Nephron (organoid): ENCODE measurements around the gene CEP83.

Source experiments
- H3K27ac Mint-ChIP-seq, 3 experiments: 2 replicates each; pipeline ENCODE4 v1.8.0; 2020; ENCODE audit warnings: mixed read lengths in 3 of 3, mild to moderate bottlenecking in 2 of 3, moderate library complexity in 1 of 3
- H3K27me3 Mint-ChIP-seq: 2 replicates; pipeline ENCODE4 v1.8.0; 2021; ENCODE audit warnings: low read depth, mild to moderate bottlenecking, moderate library complexity, mixed read lengths
- H3K36me3 Mint-ChIP-seq: 2 replicates; pipeline ENCODE4 v1.8.0; 2020; ENCODE audit warnings: low read depth, mixed read lengths
- H3K4me1 Mint-ChIP-seq: 2 replicates; pipeline ENCODE4 v1.8.0; 2020; ENCODE audit warnings: mixed read lengths
- H3K4me3 Mint-ChIP-seq, 3 experiments: 2 replicates each; pipeline ENCODE4 v1.8.0; 2020; ENCODE audit warnings: mild to moderate bottlenecking in 3 of 3, mixed read lengths in 3 of 3, moderate library complexity in 2 of 3
- H3K9me3 Mint-ChIP-seq: 2 replicates; pipeline ENCODE4 v1.8.0; 2020; ENCODE audit warnings: mixed read lengths
- TF ChIP-seq, protein P1 (sequence below), 3 experiments: fragments of 200-600 bp; sonication (generic); IDR thresholded peaks; one replicate each; pipeline ENCODE4 v1.5.0; 2021; ENCODE audit warnings: antibody characterized with exemption in 3 of 3; ENCODE audit not compliant: unreplicated experiment in 3 of 3

Gene CEP83

DNA sequence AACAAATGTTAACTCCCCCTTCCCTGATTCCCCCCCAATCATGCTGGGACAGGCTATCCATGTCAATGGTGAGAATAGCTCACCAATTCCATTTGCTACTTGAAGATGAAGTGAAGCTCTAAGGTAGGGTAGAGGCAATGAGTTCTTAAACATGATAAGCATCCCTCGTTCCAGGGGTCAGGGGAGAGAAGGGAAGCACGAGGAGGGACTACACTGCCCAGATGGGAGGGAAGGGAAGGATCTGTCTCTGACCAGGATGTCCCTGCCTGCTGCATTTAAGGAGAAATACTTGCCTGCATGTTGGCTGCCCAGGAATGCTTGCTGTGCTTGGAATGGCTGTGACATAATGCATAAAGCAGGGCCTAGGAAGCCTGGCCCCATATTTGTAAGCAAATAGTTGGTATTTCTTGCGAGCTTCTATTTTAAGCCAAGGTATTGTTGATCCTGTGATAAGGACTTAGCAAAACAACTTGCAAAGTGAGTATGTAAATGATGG is 155.1 kb downstream of the CEP83 start:
- TF ChIP-seq, protein P1, sequence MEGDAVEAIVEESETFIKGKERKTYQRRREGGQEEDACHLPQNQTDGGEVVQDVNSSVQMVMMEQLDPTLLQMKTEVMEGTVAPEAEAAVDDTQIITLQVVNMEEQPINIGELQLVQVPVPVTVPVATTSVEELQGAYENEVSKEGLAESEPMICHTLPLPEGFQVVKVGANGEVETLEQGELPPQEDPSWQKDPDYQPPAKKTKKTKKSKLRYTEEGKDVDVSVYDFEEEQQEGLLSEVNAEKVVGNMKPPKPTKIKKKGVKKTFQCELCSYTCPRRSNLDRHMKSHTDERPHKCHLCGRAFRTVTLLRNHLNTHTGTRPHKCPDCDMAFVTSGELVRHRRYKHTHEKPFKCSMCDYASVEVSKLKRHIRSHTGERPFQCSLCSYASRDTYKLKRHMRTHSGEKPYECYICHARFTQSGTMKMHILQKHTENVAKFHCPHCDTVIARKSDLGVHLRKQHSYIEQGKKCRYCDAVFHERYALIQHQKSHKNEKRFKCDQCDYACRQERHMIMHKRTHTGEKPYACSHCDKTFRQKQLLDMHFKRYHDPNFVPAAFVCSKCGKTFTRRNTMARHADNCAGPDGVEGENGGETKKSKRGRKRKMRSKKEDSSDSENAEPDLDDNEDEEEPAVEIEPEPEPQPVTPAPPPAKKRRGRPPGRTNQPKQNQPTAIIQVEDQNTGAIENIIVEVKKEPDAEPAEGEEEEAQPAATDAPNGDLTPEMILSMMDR (IDR thresholded peaks at IDR 0.05; ENCODE audit: unreplicated experiment in 3 of 3): no peak
- peaks cover 54% of the 10 kb centered on the region for H3K36me3 Mint-ChIP-seq
- H3K9me3 Mint-ChIP-seq: no peaks in the 10 kb centered on the region
- H3K27ac Mint-ChIP-seq: no peak overlapping the region
- no peaks in the 10 kb centered on the region for H3K27me3 Mint-ChIP-seq
- no peaks in the 10 kb centered on the region for H3K4me1 Mint-ChIP-seq
- no peak overlapping the region for H3K4me3 Mint-ChIP-seq

GRCh38 chr12:94304012-94304411 is 155.7 kb downstream of the CEP83 start:
- no peak overlapping the region for H3K27ac Mint-ChIP-seq
- H3K4me1 Mint-ChIP-seq: no peaks in the 10 kb centered on the region
- no peaks in the 10 kb centered on the region for H3K9me3 Mint-ChIP-seq
- TF ChIP-seq, protein P1 (IDR thresholded peaks at IDR 0.05; ENCODE audit: unreplicated experiment in 3 of 3): no peak
- no peaks in the 10 kb centered on the region for H3K27me3 Mint-ChIP-seq
- peaks cover 52% of the 10 kb centered on the region for H3K36me3 Mint-ChIP-seq
- no peak overlapping the region for H3K4me3 Mint-ChIP-seq

DNA sequence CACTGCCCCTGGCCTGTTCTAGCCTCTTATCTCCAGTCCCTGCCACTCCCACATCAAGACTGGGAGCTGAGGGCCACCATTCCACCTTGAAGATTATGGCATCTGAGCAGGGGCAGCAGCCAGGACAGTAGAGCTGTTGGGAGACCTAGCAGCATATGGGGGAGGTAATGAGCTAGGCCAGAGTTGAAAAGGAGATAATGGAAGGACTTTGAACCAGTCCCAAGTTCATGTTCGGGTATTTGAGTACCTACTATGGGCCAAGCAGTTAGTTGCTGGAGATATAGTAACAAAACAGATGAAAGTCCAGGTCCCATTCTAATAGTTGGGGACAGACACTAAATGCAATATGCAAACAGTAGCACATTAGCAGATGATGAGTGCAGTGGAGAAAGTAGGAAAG is 159.8 kb downstream of the CEP83 start:
- Mint-ChIP-seq H3K9me3 (no peaks in the 10 kb centered on the region), H3K27me3 (no peaks in the 10 kb centered on the region), H3K4me3 (no peak overlapping the region), H3K4me1 (no peaks in the 10 kb centered on the region), H3K27ac (no peak overlapping the region), H3K36me3 (peaks cover 53% of the 10 kb centered on the region)
- TF ChIP-seq, protein P1 (IDR thresholded peaks at IDR 0.05; ENCODE audit: unreplicated experiment in 3 of 3): no peak

- H3K4me3 Mint-ChIP-seq: no peak overlapping the region
- no peaks in the 10 kb centered on the region for H3K27me3 Mint-ChIP-seq
- no peaks in the 10 kb centered on the region for H3K9me3 Mint-ChIP-seq
- H3K27ac Mint-ChIP-seq: no peak overlapping the region
- TF ChIP-seq, protein P1 (IDR thresholded peaks at IDR 0.05; ENCODE audit: unreplicated experiment in 3 of 3): no peak
- H3K4me1 Mint-ChIP-seq: no peaks in the 10 kb centered on the region
- H3K36me3 Mint-ChIP-seq: peaks cover 53% of the 10 kb centered on the region
Measured at GRCh38 chr12:94297876-94298505, 161.7 kb downstream of the CEP83 start.

- Mint-ChIP-seq H3K4me1 (no peaks in the 10 kb centered on the region), H3K36me3 (peaks cover 51% of the 10 kb centered on the region), H3K27me3 (no peaks in the 10 kb centered on the region), H3K9me3 (no peaks in the 10 kb centered on the region), H3K27ac (no peak overlapping the region), H3K4me3 (no peak overlapping the region)
- TF ChIP-seq, protein P1 (IDR thresholded peaks at IDR 0.05; ENCODE audit: unreplicated experiment in 3 of 3): no peak
Measured at GRCh38 chr12:94297096-94297699, 162.5 kb downstream of the CEP83 start.

DNA sequence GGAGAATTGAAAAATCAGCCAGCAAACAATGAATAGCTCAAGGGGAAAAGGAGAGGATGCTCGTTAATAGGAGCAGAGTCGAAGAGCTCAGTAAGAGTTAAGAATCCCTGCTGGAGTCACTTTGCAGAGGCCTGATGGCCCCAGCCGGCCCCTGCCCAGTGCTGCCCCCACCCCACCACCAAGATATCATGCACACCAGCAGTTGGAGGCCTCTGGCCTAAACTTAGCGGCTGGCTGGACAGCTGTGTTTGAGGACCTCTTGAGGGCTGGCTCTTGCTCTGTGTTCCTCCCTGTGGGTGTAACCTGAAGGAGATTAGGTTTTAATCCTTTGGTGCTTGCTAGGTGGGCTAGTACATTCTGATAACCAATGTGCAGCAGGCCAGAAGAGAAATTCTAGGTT is 169.3 kb downstream of the CEP83 start:
- peaks cover 51% of the 10 kb centered on the region for H3K4me1 Mint-ChIP-seq
- H3K36me3 Mint-ChIP-seq: peaks cover 9% of the 10 kb centered on the region
- H3K4me3 Mint-ChIP-seq: no peak overlapping the region
- H3K27me3 Mint-ChIP-seq: peaks cover 2% of the 10 kb centered on the region
- H3K27ac Mint-ChIP-seq: peak overlapping the region; percentile 30 to 90 (median 43)
- TF ChIP-seq, protein P1 (IDR thresholded peaks at IDR 0.05; ENCODE audit: unreplicated experiment in 3 of 3): no peak
- no peaks in the 10 kb centered on the region for H3K9me3 Mint-ChIP-seq
